ENCODE data around the gene BIK.
"Not testable (repeated sequence)": the region's sequence is repeated elsewhere in the genome, so short reads cannot be mapped to it uniquely, and the experiment has no call there.

BIK gene

GRCh38 chr22:43110444-43110926 lies at the start of gene BIK:
TSS of gene BIK (plus strand) at chr22:43110750. CDS start at chr22:43124023, 13,273 bp downstream.
- no peak for FAIRE-seq

GRCh38 chr22:43066134-43066533 lies 44.4 kb upstream of the BIK start:
- no peak for FAIRE-seq

GRCh38 chr22:43066844-43067385 lies 43.6 kb upstream of the BIK start:
- FAIRE-seq = no peak

- no peak for FAIRE-seq
These were observed 33.3 kb upstream of the BIK start for GRCh38 chr22:43077121-43077877.

GRCh38 chr22:43078522-43078921 lies 32.0 kb upstream of the BIK start:
- FAIRE-seq = no peak

- FAIRE-seq = no peak
These were observed 30.8 kb upstream of the BIK start for GRCh38 chr22:43079742-43080141.

GRCh38 chr22:43080616-43081015 lies 29.9 kb upstream of the BIK start:
- FAIRE-seq = no peak

- no peak for FAIRE-seq
These were observed 28.6 kb upstream of the BIK start for GRCh38 chr22:43081968-43082367.

GRCh38 chr22:43085658-43086606 lies 24.6 kb upstream of the BIK start:
- FAIRE-seq = no peak

- FAIRE-seq = no peak
These were observed 21.9 kb upstream of the BIK start for GRCh38 chr22:43088627-43088983.

- no peak for FAIRE-seq
These were observed 21.4 kb upstream of the BIK start, which contains the start of gene TTLL1 for GRCh38 chr22:43088984-43089717. TSS of gene TTLL1 (minus strand) at chr22:43089391. CDS start at chr22:43075586, 13,805 bp downstream.

- peak; percentile 81 for FAIRE-seq
These were observed 20.3 kb upstream of the BIK start for GRCh38 chr22:43090130-43090789.

GRCh38 chr22:43092085-43092484 lies 18.5 kb upstream of the BIK start:
- FAIRE-seq = no peak

GRCh38 chr22:43094085-43094484 lies 16.5 kb upstream of the BIK start:
- FAIRE-seq = no peak

GRCh38 chr22:43094551-43094950 lies 16.0 kb upstream of the BIK start:
- no peak for FAIRE-seq

- no peak for FAIRE-seq
These were observed 14.1 kb upstream of the BIK start for GRCh38 chr22:43096420-43096819.

GRCh38 chr22:43098356-43098755 lies 12.2 kb upstream of the BIK start:
- FAIRE-seq = no peak

- FAIRE-seq = no peak
These were observed 11.5 kb upstream of the BIK start for GRCh38 chr22:43099095-43099494.

GRCh38 chr22:43100225-43100624 lies 10.3 kb upstream of the BIK start:
- FAIRE-seq = no peak

- no peak for FAIRE-seq
These were observed 9.2 kb upstream of the BIK start for GRCh38 chr22:43101306-43101705.

GRCh38 chr22:43104056-43104625 lies 6.4 kb upstream of the BIK start:
- FAIRE-seq = not testable (repeated sequence)

- FAIRE-seq = not testable (repeated sequence)
These were observed 5.6 kb upstream of the BIK start for GRCh38 chr22:43104950-43105349.
